Body of pancreas (tissue), 4 donors: Measurements from ENCODE around the gene MREG. TPM values are rescaled to one million over a fixed set of nuclear protein-coding genes. Genes with fewer than 3 reads are reported as not detected.

Experiments used
- ATAC-seq: fragments of 150-250 bp; one replicate; pipeline ENCODE4 v1.9.1; 2016
- DNase-seq, 4 donors: peaks; one replicate each; pipeline ENCODE4 v3.0.0-alpha.2; 2019
- H3K27ac ChIP-seq, 4 donors: fragments of 200-600 bp; sonication (generic); 1 replicate in 3 of 4; 2 replicates in 1 of 4; pipeline versions ENCODE4 v1.5.1 to v1.6.1; 2016 to 2019; ENCODE audit warnings: mild to moderate bottlenecking in 1 of 4, mixed read lengths in 1 of 4, moderate library complexity in 1 of 4
- H3K27me3 ChIP-seq, 2 donors: fragments of 200-600 bp; sonication (generic); one replicate each; pipeline ENCODE4 v1.6.0; 2016; ENCODE audit warnings: mild to moderate bottlenecking in 1 of 2
- H3K36me3 ChIP-seq, 2 donors: fragments of 200-600 bp; sonication (generic); replicated peaks in 1 of 2; 2 replicates each; pipeline ENCODE4 v1.5.1; 2016; ENCODE audit warnings: low read depth in 2 of 2; ENCODE audit not compliant: insufficient read depth in 1 of 2
- H3K4me1 ChIP-seq: fragments of 200-600 bp; sonication (generic); one replicate; pipeline ENCODE4 v1.6.0; 2016
- H3K4me3 ChIP-seq, 2 donors: fragments of 200-600 bp; sonication (generic); 1 replicate in 1 of 2; 2 replicates in 1 of 2; pipeline ENCODE4 v1.5.1; 2016 to 2019
- H3K9me3 ChIP-seq, 3 donors: fragments of 200-600 bp; sonication (generic); 1 replicate in 2 of 3; 2 replicates in 1 of 3; pipeline ENCODE4 v1.5.1; 2016
- POLR2A ChIP-seq, 3 donors: fragments of 450-650 bp; IDR thresholded peaks; one replicate each; pipeline ENCODE4 v1.6.1; 2016; ENCODE audit warnings: antibody characterized with exemption in 3 of 3, mild to moderate bottlenecking in 2 of 3
- WGBS, 2 donors: methylation state at CpG; one replicate each; pipeline ENCODE4 v1.1.5; 2017; 5-methylcytosine and 5-hydroxymethylcytosine counted together
- intact Hi-C: fragments of 100-400 bp; cut with DNase I; formaldehyde crosslinking; loops from one replicate; pipeline ENCODE4 v1.15.1; 2023
- total RNA-seq, 2 donors: library from RNA; depleted of rRNA; stranded (reverse); fragments of >200 nt; gene quantifications; one replicate each; pipeline ENCODE4 v1.1.0, GENCODE V29; 2016
- TF ChIP-seq, protein P1 (sequence below), 7 experiments: fragments of 450-650 bp in 4 of 7; fragments of 200-600 bp in 3 of 7; sonication (generic) in 3 of 7; IDR thresholded peaks; one replicate each; pipeline ENCODE4 v1.5.1; 2016 to 2019; ENCODE audit warnings: antibody characterized with exemption in 7 of 7

Gene MREG
- total RNA-seq, 2 donors from 2014 or later: 3.6 TPM

- H3K4me1 ChIP-seq: no peaks in the 10 kb centered on the region
- no peak for TF ChIP-seq POLR2A (IDR thresholded peaks at IDR 0.05)
- TF ChIP-seq, protein P1, sequence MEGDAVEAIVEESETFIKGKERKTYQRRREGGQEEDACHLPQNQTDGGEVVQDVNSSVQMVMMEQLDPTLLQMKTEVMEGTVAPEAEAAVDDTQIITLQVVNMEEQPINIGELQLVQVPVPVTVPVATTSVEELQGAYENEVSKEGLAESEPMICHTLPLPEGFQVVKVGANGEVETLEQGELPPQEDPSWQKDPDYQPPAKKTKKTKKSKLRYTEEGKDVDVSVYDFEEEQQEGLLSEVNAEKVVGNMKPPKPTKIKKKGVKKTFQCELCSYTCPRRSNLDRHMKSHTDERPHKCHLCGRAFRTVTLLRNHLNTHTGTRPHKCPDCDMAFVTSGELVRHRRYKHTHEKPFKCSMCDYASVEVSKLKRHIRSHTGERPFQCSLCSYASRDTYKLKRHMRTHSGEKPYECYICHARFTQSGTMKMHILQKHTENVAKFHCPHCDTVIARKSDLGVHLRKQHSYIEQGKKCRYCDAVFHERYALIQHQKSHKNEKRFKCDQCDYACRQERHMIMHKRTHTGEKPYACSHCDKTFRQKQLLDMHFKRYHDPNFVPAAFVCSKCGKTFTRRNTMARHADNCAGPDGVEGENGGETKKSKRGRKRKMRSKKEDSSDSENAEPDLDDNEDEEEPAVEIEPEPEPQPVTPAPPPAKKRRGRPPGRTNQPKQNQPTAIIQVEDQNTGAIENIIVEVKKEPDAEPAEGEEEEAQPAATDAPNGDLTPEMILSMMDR (IDR thresholded peaks at IDR 0.05): no peak
- no peak overlapping the region for H3K4me3 ChIP-seq
- ATAC-seq (no peak), DNase-seq (no peak)
- 81 to 85% methylated on average over 3 of the region's 3 CpGs for WGBS, 2 donors
- H3K27ac ChIP-seq: no peak overlapping the region
- no peaks in the 10 kb centered on the region for H3K36me3 ChIP-seq
- H3K9me3 ChIP-seq: no peaks in the 10 kb centered on the region
- intact Hi-C loops: no loop called here
- H3K27me3 ChIP-seq: no peaks in the 10 kb centered on the region
Observed at GRCh38 chr2:215942194-215942593, 71.2 kb downstream of the MREG start.

GRCh38 chr2:215941726-215942125, 71.6 kb downstream of the MREG start:
- TF ChIP-seq POLR2A (IDR thresholded peaks at IDR 0.05): no peak
- TF ChIP-seq, protein P1 (IDR thresholded peaks at IDR 0.05): no peak
- H3K27ac ChIP-seq: no peak overlapping the region
- no peaks in the 10 kb centered on the region for H3K36me3 ChIP-seq
- H3K27me3 ChIP-seq: no peaks in the 10 kb centered on the region
- H3K4me3 ChIP-seq: no peak overlapping the region
- no peaks in the 10 kb centered on the region for H3K9me3 ChIP-seq
- ATAC-seq (no peak), DNase-seq (no peak)
- H3K4me1 ChIP-seq: no peaks in the 10 kb centered on the region
- 88 to 96% methylated on average over 1 of the region's 1 CpG for whole genome bisulfite sequencing, 2 donors
- intact Hi-C loops: no loop called here

DNA sequence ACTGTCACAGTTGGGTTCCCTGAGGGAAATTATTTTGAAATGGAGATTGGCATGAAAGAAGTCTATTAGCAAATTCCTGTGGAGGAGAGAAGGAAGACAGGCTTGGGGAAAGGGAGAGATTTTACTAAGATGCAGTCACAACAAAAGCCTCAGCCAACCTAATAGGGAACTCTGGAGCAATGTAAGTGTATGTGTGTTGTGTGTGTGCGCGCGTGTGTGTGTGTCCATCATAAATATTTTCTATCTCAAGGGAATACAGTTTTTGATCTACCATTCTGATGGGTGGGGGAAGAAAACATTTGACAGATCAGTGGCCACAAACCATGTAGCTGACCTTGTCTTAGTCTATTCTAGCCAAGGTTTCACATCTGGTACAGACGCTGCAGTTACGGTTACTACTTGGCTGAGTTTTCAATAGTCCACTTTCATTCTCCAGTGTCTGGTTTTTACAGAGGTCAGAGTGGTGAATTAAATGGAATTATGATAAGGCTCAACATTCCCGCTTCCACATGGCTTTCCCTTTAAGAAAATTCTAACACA, 72.6 kb downstream of the MREG start:
- H3K27ac ChIP-seq: no peak overlapping the region
- intact Hi-C loops: no loop called here
- no peaks in the 10 kb centered on the region for H3K9me3 ChIP-seq
- TF ChIP-seq POLR2A (IDR thresholded peaks at IDR 0.05): no peak
- TF ChIP-seq, protein P1 (IDR thresholded peaks at IDR 0.05): no peak
- no peaks in the 10 kb centered on the region for H3K27me3 ChIP-seq
- ATAC-seq (no peak), DNase-seq (no peak)
- 88 to 95% methylated on average over 6 of the region's 6 CpGs for WGBS, 2 donors
- H3K4me3 ChIP-seq: no peak overlapping the region
- H3K4me1 ChIP-seq: no peaks in the 10 kb centered on the region
- no peaks in the 10 kb centered on the region for H3K36me3 ChIP-seq

DNA sequence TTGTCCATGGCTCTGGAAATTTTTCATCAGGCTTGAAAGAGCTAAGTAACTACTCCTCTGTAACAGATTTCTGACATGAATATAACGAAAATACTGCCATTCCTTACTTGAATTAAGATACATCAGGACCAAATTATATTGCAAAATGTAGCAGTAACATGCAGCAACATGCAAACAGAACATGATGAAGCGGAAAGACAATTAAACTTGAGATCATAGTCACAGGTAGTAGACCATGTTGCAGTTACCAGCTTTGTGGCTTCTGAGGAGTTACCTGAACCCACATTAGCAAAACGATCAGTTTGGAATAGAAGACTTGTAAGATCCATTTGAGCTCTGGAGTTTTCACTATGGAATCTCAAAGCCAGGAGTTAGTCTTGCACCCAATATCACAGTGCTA, 76.2 kb downstream of the MREG start:
- ATAC-seq: no peak
- H3K9me3 ChIP-seq: no peaks in the 10 kb centered on the region
- H3K36me3 ChIP-seq: no peaks in the 10 kb centered on the region
- 83 to 85% methylated on average over 3 of the region's 3 CpGs for WGBS, 2 donors
- DNase-seq: no peak
- no peaks in the 10 kb centered on the region for H3K4me1 ChIP-seq
- no peaks in the 10 kb centered on the region for H3K27me3 ChIP-seq
- TF ChIP-seq POLR2A (IDR thresholded peaks at IDR 0.05): no peak
- TF ChIP-seq, protein P1 (IDR thresholded peaks at IDR 0.05): no peak
- no peak overlapping the region for H3K4me3 ChIP-seq
- H3K27ac ChIP-seq: no peak overlapping the region
- intact Hi-C loops: no loop called here

- Histone ChIP-seq H3K9me3 (no peaks in the 10 kb centered on the region), H3K27me3 (no peaks in the 10 kb centered on the region), H3K4me3 (no peak overlapping the region), H3K27ac (no peak overlapping the region), H3K36me3 (no peaks in the 10 kb centered on the region), H3K4me1 (no peaks in the 10 kb centered on the region)
- WGBS, 2 donors: 54 to 66% methylated on average over 3 of the region's 3 CpGs
- no peak for DNase-seq
- TF ChIP-seq, protein P1 (IDR thresholded peaks at IDR 0.05): no peak
- no peak for TF ChIP-seq POLR2A (IDR thresholded peaks at IDR 0.05)
- intact Hi-C loops: no loop called here
- ATAC-seq: no peak
Observed at GRCh38 chr2:215933151-215933550, 80.2 kb downstream of the MREG start.
